Stimulated activated memory B cell treated with anti-CD40 and anti-IgM and Interleukin-4, amounts not matched to agents 10 μg/mL and 1 μg/mL and 100 μg/mL, for 72 hours (primary cell): Measurements from ENCODE around the gene BTBD16.

Source experiments
- ATAC-seq: fragments of 150-1000 bp; cut with Tn5 transposase; 2 replicates; pipeline ENCODE4 v1.10.0; 2021
- H3K27ac Mint-ChIP-seq: one replicate; pipeline ENCODE4 v1.8.0; 2022; ENCODE audit warnings: mild to moderate bottlenecking, mixed read lengths
- H3K27me3 Mint-ChIP-seq: one replicate; pipeline ENCODE4 v1.8.0; 2022; ENCODE audit warnings: mixed read lengths
- H3K36me3 Mint-ChIP-seq: one replicate; pipeline ENCODE4 v1.8.0; 2022; ENCODE audit warnings: mixed read lengths
- H3K4me1 Mint-ChIP-seq: one replicate; pipeline ENCODE4 v1.8.0; 2022; ENCODE audit warnings: mixed read lengths
- H3K4me3 Mint-ChIP-seq: one replicate; pipeline ENCODE4 v1.8.0; 2022; ENCODE audit warnings: mild to moderate bottlenecking, moderate library complexity, mixed read lengths
- H3K9me3 Mint-ChIP-seq: one replicate; pipeline ENCODE4 v1.8.0; 2022; ENCODE audit warnings: mixed read lengths

The BTBD16 gene

DNA sequence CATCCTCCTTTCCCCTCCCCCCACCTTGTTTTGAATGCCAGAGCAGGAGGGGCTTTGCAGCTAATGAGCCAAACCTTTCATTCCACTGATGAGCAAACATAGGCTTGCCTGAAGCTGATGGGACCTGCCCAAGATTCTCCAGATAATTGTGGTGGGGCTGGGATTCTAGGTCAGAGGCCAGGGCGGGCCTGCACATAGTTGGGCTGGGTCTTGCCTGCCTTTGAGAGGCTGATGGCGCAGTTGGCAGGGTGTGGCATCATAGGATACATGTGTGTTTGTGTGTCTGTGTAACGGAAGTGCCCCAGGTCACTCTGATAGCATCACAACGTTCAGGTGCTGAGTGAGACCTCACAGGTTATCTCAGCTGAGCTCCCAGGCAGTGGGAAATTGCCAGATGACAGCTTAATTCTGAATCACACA, 22.9 kb downstream of the BTBD16 start:
- Mint-ChIP-seq H3K27me3 (peaks cover 24% of the 10 kb centered on the region), H3K27ac (no peak overlapping the region), H3K4me3 (no peak overlapping the region)

DNA sequence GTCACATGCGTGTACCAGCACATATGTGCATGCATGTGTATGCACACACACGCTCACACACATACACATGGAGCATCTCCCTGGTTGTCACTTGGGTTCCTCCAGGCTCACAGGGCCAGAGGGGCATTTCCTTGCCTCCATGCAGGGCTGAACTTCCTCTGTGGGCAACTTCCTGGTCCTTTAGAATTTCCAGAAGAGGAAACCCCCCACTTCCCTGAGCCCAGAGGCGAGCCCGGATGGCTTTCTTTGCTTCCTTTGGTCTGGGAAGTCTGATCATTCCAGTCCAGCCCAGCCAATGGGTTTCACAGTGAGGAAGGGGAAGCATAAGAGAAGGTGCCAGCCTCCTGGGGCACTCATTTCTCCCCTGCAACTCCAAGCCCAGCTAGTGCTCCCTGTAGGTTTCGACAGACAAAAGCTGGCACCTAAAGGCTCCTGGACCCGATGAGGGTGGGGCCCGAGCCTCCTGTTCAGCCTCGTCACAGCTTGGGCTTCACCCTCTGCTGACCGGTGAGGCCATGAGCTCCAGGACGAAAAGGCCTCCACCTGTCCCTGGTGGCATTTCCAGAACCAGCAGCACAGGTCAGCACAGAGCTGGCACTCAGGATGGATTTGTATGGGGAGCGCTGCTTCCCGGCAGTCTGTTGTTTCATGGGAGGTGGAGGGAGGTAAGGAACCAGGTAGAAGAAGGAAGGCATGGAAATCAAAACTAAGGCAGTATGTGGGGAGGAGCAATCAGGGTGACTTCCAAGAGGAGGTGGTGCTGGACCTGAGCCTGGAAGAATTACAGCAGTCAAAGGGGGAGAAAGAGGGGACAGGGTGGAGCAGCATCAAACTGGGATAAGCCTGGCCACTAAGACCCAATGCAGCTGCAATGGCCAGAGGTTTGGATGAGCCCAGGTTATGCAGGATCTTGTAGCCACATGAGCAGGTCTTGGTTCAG, 23.7 kb downstream of the BTBD16 start:
- Mint-ChIP-seq H3K36me3 (no peaks in the 10 kb centered on the region), H3K9me3 (no peaks in the 10 kb centered on the region), H3K4me3 (no peak overlapping the region), H3K4me1 (no peaks in the 10 kb centered on the region), H3K27me3 (peaks cover 30% of the 10 kb centered on the region), H3K27ac (no peak overlapping the region)
- ATAC-seq, result no peak

More for the DNA sequence above, 22.9 kb downstream of the BTBD16 start:
- H3K9me3 Mint-ChIP-seq, result no peaks in the 10 kb centered on the region
- no peak for ATAC-seq
- H3K4me1 Mint-ChIP-seq, result no peaks in the 10 kb centered on the region
- no peaks in the 10 kb centered on the region for H3K36me3 Mint-ChIP-seq

DNA sequence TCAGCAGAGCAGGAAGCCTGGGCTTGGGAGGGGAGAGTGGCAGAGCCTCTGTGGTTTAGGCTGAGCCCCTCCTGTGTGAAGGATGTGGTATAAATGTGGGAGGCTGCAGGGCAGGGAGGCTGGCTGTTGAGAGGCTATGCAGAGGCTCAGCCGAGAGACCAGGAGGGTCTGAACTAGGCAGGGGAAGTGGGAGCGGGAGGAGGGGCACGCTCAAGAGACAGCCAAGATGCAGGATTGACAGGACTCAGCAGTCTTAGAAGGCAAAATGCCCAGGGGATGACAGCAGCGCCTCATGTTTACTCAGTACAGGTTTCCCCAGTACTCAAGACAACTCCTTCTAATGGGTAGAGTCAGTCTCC, 24.3 kb downstream of the BTBD16 start:
- Mint-ChIP-seq H3K36me3 (no peaks in the 10 kb centered on the region), H3K27ac (no peak overlapping the region), H3K9me3 (no peaks in the 10 kb centered on the region), H3K4me1 (no peaks in the 10 kb centered on the region), H3K27me3 (peaks cover 34% of the 10 kb centered on the region), H3K4me3 (no peak overlapping the region)
- no peak for ATAC-seq

DNA sequence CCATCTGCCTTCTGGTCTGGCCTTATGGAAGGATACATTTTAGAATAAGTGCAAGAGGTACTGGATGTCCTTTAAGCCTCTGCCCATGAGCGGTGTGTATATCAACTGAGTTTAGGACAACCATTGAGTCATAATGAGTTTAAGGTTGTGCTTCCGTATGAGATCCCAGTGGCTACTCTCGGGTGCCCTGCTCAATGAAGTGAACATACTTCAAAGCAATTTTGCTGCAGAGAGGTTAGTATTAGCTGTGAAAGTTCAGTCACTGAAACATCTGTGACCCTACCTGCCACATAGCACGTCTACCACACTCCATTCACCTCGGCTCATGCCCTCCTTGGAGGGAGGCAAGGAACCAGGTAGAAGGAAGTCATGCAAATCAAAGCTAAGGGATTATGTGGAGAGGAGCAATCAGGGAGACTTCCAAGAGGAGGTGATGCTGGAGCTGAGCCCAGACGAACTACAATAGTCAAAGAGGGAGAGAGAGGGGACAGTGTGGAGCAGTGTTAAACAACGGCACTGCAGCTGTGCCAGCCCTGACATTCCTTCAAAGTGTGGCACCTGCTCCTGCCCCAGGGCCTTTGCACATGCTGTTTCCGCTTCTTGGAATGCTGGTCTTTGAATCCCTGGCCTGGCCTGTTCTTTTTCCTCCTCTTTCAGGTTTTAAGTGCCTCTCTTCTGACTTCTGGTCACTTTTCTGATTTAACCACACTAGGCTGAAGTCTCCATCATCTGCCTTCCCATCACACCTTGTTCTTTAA, 25.4 kb downstream of the BTBD16 start:
- Mint-ChIP-seq H3K9me3 (no peaks in the 10 kb centered on the region), H3K27me3 (peaks cover 34% of the 10 kb centered on the region), H3K4me3 (no peak overlapping the region), H3K27ac (no peak overlapping the region), H3K36me3 (no peaks in the 10 kb centered on the region), H3K4me1 (no peaks in the 10 kb centered on the region)
- no peak for ATAC-seq

DNA sequence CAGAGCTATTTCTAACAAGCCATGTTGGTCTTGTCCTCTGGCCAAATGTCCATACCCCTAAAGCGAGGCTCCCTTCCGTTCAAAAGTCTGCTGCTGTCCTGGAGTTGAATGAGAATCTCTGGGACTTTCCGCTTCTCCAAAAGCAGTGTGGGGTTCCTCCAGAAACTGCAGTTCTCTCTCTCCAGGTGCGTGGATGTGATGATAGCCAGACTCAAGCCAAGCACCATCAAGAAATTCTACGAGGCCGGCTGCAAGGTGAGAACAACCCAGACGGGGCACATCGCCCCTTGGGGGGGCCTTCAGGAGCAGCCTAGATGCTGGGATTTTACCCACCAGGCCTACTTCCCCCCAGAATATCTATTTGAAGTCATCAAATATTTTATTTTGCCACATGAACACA, 26.5 kb downstream of the BTBD16 start:
- H3K36me3 Mint-ChIP-seq, result no peaks in the 10 kb centered on the region
- no peak overlapping the region for H3K27ac Mint-ChIP-seq
- no peaks in the 10 kb centered on the region for H3K4me1 Mint-ChIP-seq
- ATAC-seq, result no peak
- peaks cover 34% of the 10 kb centered on the region for H3K27me3 Mint-ChIP-seq
- no peak overlapping the region for H3K4me3 Mint-ChIP-seq
- H3K9me3 Mint-ChIP-seq, result no peaks in the 10 kb centered on the region

DNA sequence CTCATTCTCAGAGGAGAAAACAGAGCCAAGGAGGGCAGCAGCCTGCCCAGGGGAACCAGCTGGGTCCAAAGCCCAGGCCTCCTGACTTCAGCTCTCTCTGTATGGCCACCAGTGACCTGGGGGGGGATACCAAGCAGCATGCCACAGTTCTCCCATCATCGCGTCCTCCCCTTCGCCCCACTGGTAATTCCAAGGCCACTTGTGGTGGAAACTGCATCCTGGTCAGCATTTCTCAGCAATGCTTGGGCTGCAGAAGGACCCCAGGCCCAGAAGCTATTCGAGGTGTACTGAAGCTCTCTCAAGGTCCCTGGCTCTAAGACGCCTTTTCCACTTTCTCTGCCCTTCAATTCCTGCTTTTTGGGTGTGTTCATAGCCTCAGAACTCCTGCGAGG, 27.1 kb downstream of the BTBD16 start:
- H3K36me3 Mint-ChIP-seq, result no peaks in the 10 kb centered on the region
- no peak overlapping the region for H3K4me3 Mint-ChIP-seq
- ATAC-seq, result no peak
- peaks cover 34% of the 10 kb centered on the region for H3K27me3 Mint-ChIP-seq
- no peak overlapping the region for H3K27ac Mint-ChIP-seq
- no peaks in the 10 kb centered on the region for H3K4me1 Mint-ChIP-seq
- H3K9me3 Mint-ChIP-seq, result no peaks in the 10 kb centered on the region

DNA sequence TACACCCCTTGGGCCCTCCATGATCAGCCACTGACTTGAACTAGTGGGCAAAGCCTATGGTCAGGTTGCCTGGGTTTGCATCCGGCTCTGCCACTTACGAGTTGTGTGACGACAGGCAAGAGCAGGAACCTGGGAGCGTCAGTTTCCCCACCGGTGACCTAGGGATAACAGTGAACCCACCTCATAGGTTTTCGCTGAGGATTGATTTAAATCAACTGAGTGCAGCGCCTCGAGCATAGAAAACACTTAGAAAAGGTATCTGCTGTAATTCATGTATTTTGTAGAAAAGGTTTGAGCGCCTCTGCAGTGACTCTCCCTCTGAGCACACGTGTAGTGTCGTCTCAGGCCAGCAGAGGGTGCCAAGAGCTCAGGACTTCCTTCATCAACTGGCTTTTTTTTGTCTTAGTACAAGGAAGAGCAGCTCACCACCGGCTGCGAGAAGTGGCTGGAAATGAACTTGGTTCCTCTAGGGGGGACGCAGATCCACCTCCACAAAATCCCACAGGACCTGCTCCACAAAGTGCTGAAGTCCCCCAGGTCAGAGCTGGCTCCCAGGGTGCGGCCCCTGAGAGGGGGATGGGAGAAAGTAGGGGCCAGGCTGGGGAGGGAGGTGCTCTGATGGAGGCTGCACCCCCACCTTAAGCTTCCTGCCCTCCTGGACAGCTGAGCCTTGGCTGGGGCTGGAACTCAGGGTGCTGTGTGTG, 27.7 kb downstream of the BTBD16 start:
- Mint-ChIP-seq H3K27ac (no peak overlapping the region), H3K4me3 (peak overlapping the region; percentile 49), H3K9me3 (no peaks in the 10 kb centered on the region), H3K36me3 (no peaks in the 10 kb centered on the region), H3K27me3 (peaks cover 34% of the 10 kb centered on the region), H3K4me1 (no peaks in the 10 kb centered on the region)
- ATAC-seq, result peak; percentile 72

DNA sequence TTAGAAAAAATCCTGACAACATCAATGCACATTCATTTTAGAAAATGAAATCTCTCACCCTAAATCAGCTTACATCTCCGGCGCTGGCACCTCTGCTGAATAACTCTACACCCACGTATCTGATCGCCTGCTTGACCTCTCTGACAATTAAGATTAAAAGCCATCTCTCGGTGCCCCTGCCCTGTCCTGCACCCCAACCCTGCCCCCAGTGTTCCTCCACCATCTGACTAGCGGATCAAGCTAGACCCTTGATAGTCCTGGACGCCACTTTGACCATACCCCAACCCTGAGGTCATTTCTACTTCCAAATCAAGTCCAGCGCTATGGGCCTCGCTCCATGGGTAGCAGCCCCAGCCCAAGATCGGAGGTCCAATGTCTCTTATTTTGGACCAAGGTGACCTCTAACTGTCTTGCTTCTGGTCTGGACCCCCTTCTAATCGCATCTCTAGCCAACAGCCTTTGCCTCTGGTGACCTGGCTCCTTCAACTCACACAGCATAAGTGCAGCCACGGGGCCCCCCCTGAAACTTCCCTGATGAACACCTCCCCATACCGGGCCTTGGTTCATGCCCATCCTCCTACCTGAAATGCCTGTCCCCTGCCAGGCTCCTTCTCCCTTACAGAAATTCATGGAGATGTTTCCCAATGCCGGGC, 28.5 kb downstream of the BTBD16 start:
- no peak overlapping the region for H3K27ac Mint-ChIP-seq
- H3K4me1 Mint-ChIP-seq, result no peaks in the 10 kb centered on the region
- no peaks in the 10 kb centered on the region for H3K36me3 Mint-ChIP-seq
- peaks cover 34% of the 10 kb centered on the region for H3K27me3 Mint-ChIP-seq
- no peak overlapping the region for H3K4me3 Mint-ChIP-seq
- no peak for ATAC-seq
- H3K9me3 Mint-ChIP-seq, result no peaks in the 10 kb centered on the region

DNA sequence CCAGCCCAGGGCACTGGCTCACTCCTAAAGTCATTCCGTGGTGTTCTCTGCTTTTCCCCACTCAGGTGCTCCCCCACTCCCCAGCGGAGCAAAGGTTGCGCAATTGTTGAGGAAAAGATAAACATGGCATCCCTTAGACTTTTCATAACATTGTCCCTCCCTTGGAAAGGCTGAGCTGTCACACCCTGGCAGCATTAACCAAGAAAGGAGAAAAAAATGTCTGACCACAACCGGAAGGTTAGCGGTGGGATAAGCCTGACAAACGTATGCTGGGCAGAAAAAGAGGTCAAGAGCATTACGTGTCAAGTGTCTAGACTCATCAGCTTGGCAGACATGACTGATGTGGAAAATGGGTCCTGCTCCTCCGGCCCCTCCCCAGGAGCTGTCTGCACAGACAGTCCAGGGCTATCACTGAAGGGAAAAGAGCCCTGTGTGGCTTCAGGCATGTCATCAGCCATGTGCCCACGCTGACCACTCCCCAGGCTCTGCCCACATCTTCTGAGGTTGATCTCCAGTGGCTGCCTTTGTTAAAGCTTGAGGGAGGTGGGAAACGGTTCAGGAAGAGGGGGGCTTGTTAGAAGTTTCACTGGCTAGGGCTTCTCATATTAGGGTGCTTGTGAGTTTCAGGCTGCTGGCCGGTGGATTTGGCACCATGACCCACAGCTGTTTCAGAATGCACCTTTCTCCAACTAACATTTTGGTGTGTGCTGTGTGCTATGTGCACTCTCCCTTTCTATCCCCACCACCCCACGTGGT, 30.1 kb downstream of the BTBD16 start:
- no peak overlapping the region for H3K4me3 Mint-ChIP-seq
- H3K9me3 Mint-ChIP-seq, result peaks cover 9% of the 10 kb centered on the region
- H3K4me1 Mint-ChIP-seq, result no peaks in the 10 kb centered on the region
- peaks cover 25% of the 10 kb centered on the region for H3K27me3 Mint-ChIP-seq
- peak; percentile 20 for ATAC-seq
- no peaks in the 10 kb centered on the region for H3K36me3 Mint-ChIP-seq
- H3K27ac Mint-ChIP-seq, result no peak overlapping the region

DNA sequence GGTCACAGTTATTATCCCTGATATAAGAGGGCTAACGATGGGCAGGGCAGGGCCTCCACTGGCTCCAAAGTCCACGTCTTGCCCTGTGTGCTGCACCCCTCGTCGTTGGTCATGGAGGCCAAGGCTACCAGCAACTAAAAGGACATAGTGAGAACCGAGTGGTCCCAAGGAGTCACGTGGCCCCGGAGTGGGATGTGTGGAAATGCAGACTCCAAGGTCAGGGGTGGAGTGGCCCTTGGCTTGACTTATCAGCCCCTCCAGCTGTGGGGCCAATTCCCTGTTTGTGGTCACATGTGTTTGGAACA, 30.7 kb downstream of the BTBD16 start:
- Mint-ChIP-seq H3K27ac (no peak overlapping the region), H3K9me3 (peaks cover 9% of the 10 kb centered on the region), H3K36me3 (no peaks in the 10 kb centered on the region), H3K4me1 (no peaks in the 10 kb centered on the region), H3K4me3 (no peak overlapping the region), H3K27me3 (peaks cover 21% of the 10 kb centered on the region)
- no peak for ATAC-seq

DNA sequence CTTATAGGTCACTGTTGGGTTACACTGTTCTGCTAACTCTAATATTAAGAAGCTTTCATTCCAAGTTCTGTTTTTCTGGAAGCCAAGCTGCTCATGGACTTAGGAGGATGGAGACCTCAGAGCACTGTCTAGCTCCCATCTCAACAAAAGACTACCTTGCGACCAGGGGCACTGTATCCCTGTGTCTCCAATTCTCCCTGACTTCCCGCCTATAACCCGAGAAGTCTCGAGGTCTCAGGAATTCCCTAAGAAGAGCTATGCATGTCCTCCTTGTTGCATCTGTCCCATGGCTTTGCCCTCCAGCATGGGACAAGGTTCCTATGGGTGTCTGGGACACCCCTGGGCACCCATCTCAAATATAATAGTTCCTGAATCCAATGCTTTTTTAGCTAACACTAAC, 31.2 kb downstream of the BTBD16 start:
- Mint-ChIP-seq H3K9me3 (peaks cover 9% of the 10 kb centered on the region), H3K27ac (no peak overlapping the region), H3K4me3 (no peak overlapping the region), H3K4me1 (no peaks in the 10 kb centered on the region), H3K27me3 (peaks cover 16% of the 10 kb centered on the region), H3K36me3 (no peaks in the 10 kb centered on the region)
- no peak for ATAC-seq

DNA sequence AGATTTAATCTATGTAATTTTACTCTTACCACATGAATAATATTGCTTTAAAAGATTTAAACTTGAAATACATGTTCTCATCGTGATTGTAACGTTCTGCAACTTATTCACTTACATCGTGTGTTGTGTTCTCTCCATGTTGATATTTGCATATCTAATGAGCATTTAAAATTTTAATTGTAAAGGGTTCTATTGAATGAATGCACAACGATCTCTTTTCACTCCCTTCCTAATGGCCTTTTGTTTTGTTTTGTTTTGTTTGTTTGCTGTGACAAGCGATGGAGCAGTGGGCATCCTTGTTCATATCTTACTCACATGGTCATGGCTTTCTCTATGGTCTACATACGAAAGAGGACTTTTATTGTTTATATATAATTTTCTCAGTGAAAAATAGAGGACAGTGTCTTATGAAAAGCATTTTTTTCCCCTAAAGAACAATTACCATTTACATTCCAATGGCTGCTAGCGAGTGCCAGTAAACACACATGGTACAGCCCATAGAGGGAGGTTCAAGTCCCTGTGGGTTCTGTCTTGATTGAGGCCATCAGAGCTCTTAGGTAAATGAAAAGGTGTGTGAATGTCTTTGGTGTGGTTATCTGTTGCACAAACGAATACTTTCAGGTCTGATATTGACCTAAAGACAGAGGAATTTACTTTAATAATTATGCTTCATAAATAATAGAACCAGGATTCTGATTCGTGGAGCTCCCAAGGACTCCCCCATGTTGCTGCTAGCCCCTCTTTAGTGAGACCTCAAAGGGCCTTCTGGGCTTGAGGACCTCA, 32.4 kb downstream of the BTBD16 start:
- H3K27ac Mint-ChIP-seq, result no peak overlapping the region
- H3K9me3 Mint-ChIP-seq, result peaks cover 9% of the 10 kb centered on the region
- H3K36me3 Mint-ChIP-seq, result no peaks in the 10 kb centered on the region
- no peak for ATAC-seq
- peaks cover 11% of the 10 kb centered on the region for H3K4me1 Mint-ChIP-seq
- no peak overlapping the region for H3K4me3 Mint-ChIP-seq
- peaks cover 16% of the 10 kb centered on the region for H3K27me3 Mint-ChIP-seq

DNA sequence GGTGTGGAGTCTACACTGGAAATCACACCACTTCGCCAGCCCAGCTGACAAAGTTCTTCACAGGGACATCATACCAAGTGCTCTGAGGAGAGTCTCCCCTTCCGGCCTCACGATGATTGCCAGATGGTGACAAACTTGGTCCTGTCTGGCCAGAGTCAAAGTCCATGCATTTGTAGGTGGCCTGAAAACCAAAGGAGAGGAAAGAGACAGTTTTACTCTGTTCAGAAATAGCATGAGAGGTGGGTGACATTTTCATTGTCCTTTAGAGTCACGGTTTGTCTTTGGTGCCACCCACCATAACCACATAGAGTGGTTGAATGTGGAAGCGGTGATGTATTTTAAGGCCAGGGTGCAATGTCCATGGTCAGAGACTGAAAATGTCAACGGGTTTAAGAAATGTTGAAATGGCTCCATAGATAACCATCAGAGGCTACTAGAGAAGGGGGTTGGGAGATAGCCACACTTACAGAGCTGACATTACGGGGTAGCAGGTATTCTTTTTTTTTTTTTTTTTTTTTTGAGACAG, 33.0 kb downstream of the BTBD16 start:
- no peak for ATAC-seq
- H3K36me3 Mint-ChIP-seq, result no peaks in the 10 kb centered on the region

DNA sequence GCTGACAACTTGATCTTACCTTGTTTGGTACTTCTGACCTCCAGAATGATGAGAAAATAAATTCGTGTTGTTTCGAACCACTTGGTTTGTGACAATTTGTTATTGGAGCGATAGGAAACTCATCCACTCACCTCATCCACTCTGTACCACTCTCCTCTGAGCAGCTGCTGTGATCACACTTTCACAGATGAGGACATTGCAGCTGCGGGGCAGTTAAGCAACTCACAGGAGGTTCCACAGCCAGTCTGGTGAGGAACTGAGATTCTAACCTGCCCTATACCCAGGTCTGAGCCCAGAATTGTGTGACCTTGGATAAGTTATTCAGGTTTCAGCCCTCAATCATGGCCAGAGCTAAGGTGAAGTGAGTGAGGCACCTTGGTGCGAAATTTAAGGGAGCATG, 35.2 kb downstream of the BTBD16 start:
- Mint-ChIP-seq H3K4me1 (peaks cover 18% of the 10 kb centered on the region), H3K9me3 (peaks cover 9% of the 10 kb centered on the region), H3K36me3 (no peaks in the 10 kb centered on the region), H3K27ac (peak overlapping the region; percentile 10), H3K4me3 (no peak overlapping the region), H3K27me3 (no peaks in the 10 kb centered on the region)
- ATAC-seq, result peak; percentile 67

More for the DNA sequence above, 33.0 kb downstream of the BTBD16 start:
- H3K27me3 Mint-ChIP-seq, result peaks cover 10% of the 10 kb centered on the region
- H3K4me1 Mint-ChIP-seq, result peaks cover 17% of the 10 kb centered on the region
- H3K4me3 Mint-ChIP-seq, result no peak overlapping the region
- peaks cover 9% of the 10 kb centered on the region for H3K9me3 Mint-ChIP-seq
- no peak overlapping the region for H3K27ac Mint-ChIP-seq
